Measurements from ENCODE around the gene CDC25C. TPM values are rescaled to one million over a fixed set of nuclear protein-coding genes. Genes with fewer than 3 reads are reported as not detected.

CDC25C gene
- total RNA-seq, 1 experiment from 2014 or later = 22.7 TPM

DNA sequence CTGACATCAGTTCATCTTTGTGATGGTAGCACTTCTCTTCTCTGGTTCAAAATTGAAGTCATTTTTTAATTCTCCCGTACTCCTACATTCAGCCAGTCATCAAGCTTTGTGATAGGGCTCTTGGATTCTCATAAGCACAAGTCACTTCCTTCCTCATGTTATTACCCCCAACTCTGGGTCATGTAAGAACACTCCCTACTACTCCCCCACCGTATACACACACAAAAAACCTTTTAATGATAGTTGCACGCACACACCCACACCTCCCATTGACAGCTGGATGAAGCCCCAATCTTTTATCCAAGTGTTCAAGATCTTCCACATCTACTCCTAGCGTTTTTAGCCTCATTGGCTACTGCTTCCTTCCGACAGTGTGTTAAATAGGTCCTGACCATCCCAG is 37.7 kb upstream of the CDC25C start:
- H3K27me3 ChIP-seq (replicated peaks; ENCODE audit: control insufficient read depth, insufficient read depth, low read length) = no peaks in the 10 kb centered on the region
- POLR2A ChIA-PET = no interaction called here
- no peaks in the 10 kb centered on the region for H3K27me3 Mint-ChIP-seq (ENCODE audit: insufficient read depth, unreplicated experiment)
- H3K9me3 Mint-ChIP-seq (ENCODE audit: unreplicated experiment) = no peaks in the 10 kb centered on the region
- no peak for DNase-seq
- peaks cover 11% of the 10 kb centered on the region for H3K36me3 Mint-ChIP-seq (ENCODE audit: insufficient read depth, unreplicated experiment)
- no peaks in the 10 kb centered on the region for H3K9me3 ChIP-seq
- intact Hi-C loops (cut with micrococcal nuclease; ENCODE audit: unreplicated experiment) = no loop called here
- no peak overlapping the region for H3K4me3 ChIP-seq (ENCODE audit: low read depth, low read length)
- H3K4me1 ChIP-seq = no peaks in the 10 kb centered on the region
- no TSS peak for BruUV-seq (replicated peaks)
- H3K4me1 Mint-ChIP-seq (ENCODE audit: low read depth, unreplicated experiment) = peaks cover 5% of the 10 kb centered on the region
- H3K4me3 Mint-ChIP-seq (ENCODE audit: unreplicated experiment) = no peak overlapping the region
- H3K27ac Mint-ChIP-seq (ENCODE audit: unreplicated experiment) = no peak overlapping the region
- TF ChIP-seq, protein P1, sequence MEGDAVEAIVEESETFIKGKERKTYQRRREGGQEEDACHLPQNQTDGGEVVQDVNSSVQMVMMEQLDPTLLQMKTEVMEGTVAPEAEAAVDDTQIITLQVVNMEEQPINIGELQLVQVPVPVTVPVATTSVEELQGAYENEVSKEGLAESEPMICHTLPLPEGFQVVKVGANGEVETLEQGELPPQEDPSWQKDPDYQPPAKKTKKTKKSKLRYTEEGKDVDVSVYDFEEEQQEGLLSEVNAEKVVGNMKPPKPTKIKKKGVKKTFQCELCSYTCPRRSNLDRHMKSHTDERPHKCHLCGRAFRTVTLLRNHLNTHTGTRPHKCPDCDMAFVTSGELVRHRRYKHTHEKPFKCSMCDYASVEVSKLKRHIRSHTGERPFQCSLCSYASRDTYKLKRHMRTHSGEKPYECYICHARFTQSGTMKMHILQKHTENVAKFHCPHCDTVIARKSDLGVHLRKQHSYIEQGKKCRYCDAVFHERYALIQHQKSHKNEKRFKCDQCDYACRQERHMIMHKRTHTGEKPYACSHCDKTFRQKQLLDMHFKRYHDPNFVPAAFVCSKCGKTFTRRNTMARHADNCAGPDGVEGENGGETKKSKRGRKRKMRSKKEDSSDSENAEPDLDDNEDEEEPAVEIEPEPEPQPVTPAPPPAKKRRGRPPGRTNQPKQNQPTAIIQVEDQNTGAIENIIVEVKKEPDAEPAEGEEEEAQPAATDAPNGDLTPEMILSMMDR (IDR thresholded peaks at IDR 0.05; ENCODE audit: insufficient read depth in 1 of 2, low read depth in 1 of 2, low read length in 1 of 2, severe bottlenecking in 1 of 2, unreplicated experiment in 1 of 2) = no peak
- no peaks in the 10 kb centered on the region for H3K36me3 ChIP-seq (ENCODE audit: control insufficient read depth, insufficient read depth, low read length)
- CTCF ChIA-PET = interaction anchor here (1.3 to 1.4 kb wide), 2 partner anchors 15 to 17 kb away, joined by 5 to 6 read pairs; partner anchors contain the start of gene KDM3B

DNA sequence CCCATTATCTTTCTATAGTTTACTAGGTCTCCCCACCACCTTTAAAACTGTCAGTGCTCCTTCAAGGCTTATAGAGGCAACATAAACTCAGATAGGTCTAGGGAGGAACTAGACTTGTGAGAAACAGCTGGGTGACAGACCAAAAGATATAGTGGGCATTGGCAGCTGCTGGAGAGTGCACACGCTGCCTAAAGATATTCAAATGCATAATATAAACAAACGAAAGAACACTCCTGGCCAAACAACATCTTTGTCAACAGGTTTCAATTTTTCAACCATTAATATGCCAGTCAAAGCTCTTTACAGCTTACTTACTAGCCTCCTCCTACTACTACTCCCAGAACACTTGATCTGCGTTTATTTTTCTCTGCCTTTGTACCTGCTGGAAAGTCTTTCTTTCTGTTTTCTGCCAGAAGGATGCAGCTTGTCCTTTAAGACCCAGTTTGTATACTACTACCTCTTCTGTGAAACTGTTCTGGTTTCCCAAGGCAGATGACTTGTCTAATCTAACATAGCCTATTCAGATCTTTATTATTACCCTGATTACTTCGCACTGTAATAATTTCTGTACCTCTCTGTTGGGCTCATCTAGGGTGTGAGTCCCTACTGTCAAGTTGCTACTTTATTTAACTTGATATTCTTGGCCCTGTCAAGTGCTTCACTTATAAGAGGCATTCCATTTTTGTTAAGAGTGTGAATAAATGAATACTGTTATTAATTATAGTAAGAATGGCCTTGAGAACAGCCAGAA is 35.2 kb upstream of the CDC25C start:
- H3K27ac Mint-ChIP-seq (ENCODE audit: unreplicated experiment) = no peak overlapping the region
- H3K9me3 Mint-ChIP-seq (ENCODE audit: unreplicated experiment) = no peaks in the 10 kb centered on the region
- no peaks in the 10 kb centered on the region for H3K27me3 Mint-ChIP-seq (ENCODE audit: insufficient read depth, unreplicated experiment)
- no TSS peak for BruUV-seq (replicated peaks)
- H3K4me3 Mint-ChIP-seq (ENCODE audit: unreplicated experiment) = no peak overlapping the region
- DNase-seq = no peak
- peaks cover 5% of the 10 kb centered on the region for H3K4me1 Mint-ChIP-seq (ENCODE audit: low read depth, unreplicated experiment)
- Histone ChIP-seq H3K4me3 (ENCODE audit: low read depth, low read length) (no peak overlapping the region), H3K9me3 (no peaks in the 10 kb centered on the region), H3K36me3 (ENCODE audit: control insufficient read depth, insufficient read depth, low read length) (no peaks in the 10 kb centered on the region), H3K4me1 (no peaks in the 10 kb centered on the region), H3K27me3 (replicated peaks; ENCODE audit: control insufficient read depth, insufficient read depth, low read length) (no peaks in the 10 kb centered on the region)
- peaks cover 17% of the 10 kb centered on the region for H3K36me3 Mint-ChIP-seq (ENCODE audit: insufficient read depth, unreplicated experiment)
- POLR2A ChIA-PET = no interaction called here
- CTCF ChIA-PET = no interaction called here
- intact Hi-C loops (cut with micrococcal nuclease; ENCODE audit: unreplicated experiment) = no loop called here
- TF ChIP-seq, protein P1 (IDR thresholded peaks at IDR 0.05; ENCODE audit: insufficient read depth in 1 of 2, low read depth in 1 of 2, low read length in 1 of 2, severe bottlenecking in 1 of 2, unreplicated experiment in 1 of 2) = no peak

- BruUV-seq (replicated peaks) = no TSS peak
- CTCF ChIA-PET = interaction anchor here (0.6 kb wide), 1 partner anchor 12 kb away, joined by 3 read pairs; the partner anchor contains the start of gene KDM3B
- intact Hi-C loops (cut with micrococcal nuclease; ENCODE audit: unreplicated experiment) = no loop called here
- no peaks in the 10 kb centered on the region for H3K9me3 ChIP-seq
- no peak overlapping the region for H3K4me3 ChIP-seq (ENCODE audit: low read depth, low read length)
- H3K36me3 Mint-ChIP-seq (ENCODE audit: insufficient read depth, unreplicated experiment) = peaks cover 17% of the 10 kb centered on the region
- H3K9me3 Mint-ChIP-seq (ENCODE audit: unreplicated experiment) = no peaks in the 10 kb centered on the region
- no peak overlapping the region for H3K4me3 Mint-ChIP-seq (ENCODE audit: unreplicated experiment)
- peaks cover 3% of the 10 kb centered on the region for H3K4me1 Mint-ChIP-seq (ENCODE audit: low read depth, unreplicated experiment)
- H3K27me3 Mint-ChIP-seq (ENCODE audit: insufficient read depth, unreplicated experiment) = no peaks in the 10 kb centered on the region
- no peaks in the 10 kb centered on the region for H3K36me3 ChIP-seq (ENCODE audit: control insufficient read depth, insufficient read depth, low read length)
- POLR2A ChIA-PET = no interaction called here
- DNase-seq = no peak
- H3K27ac Mint-ChIP-seq (ENCODE audit: unreplicated experiment) = no peak overlapping the region
- H3K4me1 ChIP-seq = no peaks in the 10 kb centered on the region
- H3K27me3 ChIP-seq (replicated peaks; ENCODE audit: control insufficient read depth, insufficient read depth, low read length) = no peaks in the 10 kb centered on the region
- TF ChIP-seq, protein P1 (IDR thresholded peaks at IDR 0.05; ENCODE audit: insufficient read depth in 1 of 2, low read depth in 1 of 2, low read length in 1 of 2, severe bottlenecking in 1 of 2, unreplicated experiment in 1 of 2) = no peak
Measured at GRCh38 chr5:138364576-138364975, 33.0 kb upstream of the CDC25C start.

All from Caco-2 (cell line).